Measurements from ENCODE around the gene PLEKHF1.

DNA sequence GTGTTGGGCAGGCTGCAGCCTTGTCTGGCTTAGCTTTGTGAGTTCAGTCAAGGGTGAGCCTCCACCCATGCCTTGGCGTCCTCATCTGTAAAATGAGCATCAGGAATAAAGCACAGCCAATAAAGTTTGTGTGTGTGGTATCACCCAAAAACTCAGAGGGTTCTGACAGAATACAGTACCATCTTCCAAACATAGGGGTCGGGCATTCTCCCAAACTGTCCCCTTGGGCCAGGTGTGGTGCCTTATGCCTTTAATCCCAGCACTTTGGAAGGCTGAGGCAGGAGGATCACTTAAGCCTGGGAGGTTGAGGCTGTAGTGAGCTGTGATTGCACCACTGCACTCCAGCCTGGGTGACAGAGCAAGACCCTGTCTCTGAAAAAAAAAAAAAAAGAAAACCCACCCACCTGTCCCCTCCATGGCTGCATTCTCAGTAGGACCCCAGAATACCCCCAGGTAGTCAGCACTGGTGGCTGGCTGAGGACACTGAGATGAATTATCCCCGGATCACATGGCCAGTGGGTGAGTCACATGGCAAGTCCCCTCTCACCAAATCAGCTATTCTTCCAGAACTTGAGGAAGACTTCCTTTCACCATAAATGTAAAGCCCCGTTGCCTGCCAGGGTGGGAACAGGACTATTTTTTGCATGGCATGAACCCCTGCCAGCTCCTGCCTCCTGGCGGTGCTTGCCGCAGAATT lies 40.6 kb upstream of the PLEKHF1 start:
- TF ChIP-seq, protein P1, sequence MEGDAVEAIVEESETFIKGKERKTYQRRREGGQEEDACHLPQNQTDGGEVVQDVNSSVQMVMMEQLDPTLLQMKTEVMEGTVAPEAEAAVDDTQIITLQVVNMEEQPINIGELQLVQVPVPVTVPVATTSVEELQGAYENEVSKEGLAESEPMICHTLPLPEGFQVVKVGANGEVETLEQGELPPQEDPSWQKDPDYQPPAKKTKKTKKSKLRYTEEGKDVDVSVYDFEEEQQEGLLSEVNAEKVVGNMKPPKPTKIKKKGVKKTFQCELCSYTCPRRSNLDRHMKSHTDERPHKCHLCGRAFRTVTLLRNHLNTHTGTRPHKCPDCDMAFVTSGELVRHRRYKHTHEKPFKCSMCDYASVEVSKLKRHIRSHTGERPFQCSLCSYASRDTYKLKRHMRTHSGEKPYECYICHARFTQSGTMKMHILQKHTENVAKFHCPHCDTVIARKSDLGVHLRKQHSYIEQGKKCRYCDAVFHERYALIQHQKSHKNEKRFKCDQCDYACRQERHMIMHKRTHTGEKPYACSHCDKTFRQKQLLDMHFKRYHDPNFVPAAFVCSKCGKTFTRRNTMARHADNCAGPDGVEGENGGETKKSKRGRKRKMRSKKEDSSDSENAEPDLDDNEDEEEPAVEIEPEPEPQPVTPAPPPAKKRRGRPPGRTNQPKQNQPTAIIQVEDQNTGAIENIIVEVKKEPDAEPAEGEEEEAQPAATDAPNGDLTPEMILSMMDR (IDR thresholded peaks at IDR 0.05), result no peak
- no peak for TF ChIP-seq POLR2A (IDR thresholded peaks at IDR 0.05)
